ENCODE results near the gene SYVN1. TPM values are rescaled to one million over a fixed set of nuclear protein-coding genes. Genes with fewer than 3 reads are reported as not detected.

The SYVN1 gene
- total RNA-seq, 1 experiment from 2014 or later: 45.9 TPM

DNA sequence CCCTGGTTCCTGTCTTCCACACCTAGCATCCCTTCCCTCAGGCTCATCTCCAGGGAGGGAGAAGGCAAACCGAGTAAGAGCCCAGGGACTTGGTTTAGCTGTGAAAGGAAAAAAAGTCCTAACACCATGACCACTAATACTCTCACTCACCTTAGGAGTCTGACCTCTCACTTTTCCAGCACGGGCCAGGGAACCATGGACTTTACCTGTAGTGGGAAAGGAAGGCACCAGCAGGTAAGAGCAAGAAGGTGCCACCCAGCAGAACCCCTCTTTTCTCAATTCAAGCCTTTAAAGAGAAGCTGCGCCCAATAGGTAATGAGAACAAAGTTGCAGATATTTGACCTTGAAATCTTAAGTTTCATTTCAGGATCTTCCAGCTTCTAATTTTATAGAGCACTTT lies 13.5 kb downstream of the SYVN1 start:
- ChIA-PET RAD21 (ENCODE audit: low non-redundant PET in 1 of 2, low total read pairs in 2 of 2, uncharacterized antibody in 2 of 2, unreplicated experiment in 2 of 2) (no interaction called here), CTCF (interaction anchor here (2.0 kb wide), 1 partner anchor 9 kb away, joined by 5 read pairs; the partner anchor contains the start of gene TM7SF2), POLR2A (interaction anchor here (2.9 kb wide), 1 partner anchor 14 kb away, joined by 52 read pairs; the partner anchor contains the start of gene SYVN1)
- ATAC-seq: no peak
- peak overlapping the region; percentile 94 for H3K27ac ChIP-seq (ENCODE audit: low read depth, low read length)
- no peaks in the 10 kb centered on the region for H3K9me2 ChIP-seq (ENCODE audit: insufficient read depth)
- H3K79me2 ChIP-seq (ENCODE audit: insufficient read depth, low read length): peaks cover 74% of the 10 kb centered on the region
- H3K9me3 ChIP-seq (ENCODE audit: control insufficient read depth in 1 of 2, insufficient read depth in 1 of 2, low read depth in 1 of 2, low read length in 2 of 2): no peaks in the 10 kb centered on the region
- no peak for DNase-seq (ENCODE audit: low read depth, low spot score)
- H3K36me3 ChIP-seq (ENCODE audit: control insufficient read depth in 1 of 2, insufficient read depth in 2 of 2, low read length in 2 of 2): peaks cover 21 to 51% of the 10 kb centered on the region in 2 experiments
- H2AFZ ChIP-seq (ENCODE audit: low read depth, low read length, poor library complexity, severe bottlenecking): no peak overlapping the region
- H3K9ac ChIP-seq (ENCODE audit: low read length): peak overlapping the region; percentile 93
- H3K4me2 ChIP-seq (ENCODE audit: low read length): peak overlapping the region; percentile 91
- no TSS peak for BruUV-seq (replicated peaks)
- TF ChIP-seq FOSL1 (IDR thresholded peaks at IDR 0.05; ENCODE audit: low read depth) (no peak), SP1 (IDR thresholded peaks at IDR 0.05; ENCODE audit: low read depth) (no peak), CTCF (IDR thresholded peaks at IDR 0.05 in 2 of 3, conservative IDR thresholded peaks at IDR 0.05 in 1 of 3; ENCODE audit: borderline replicate concordance in 1 of 3, insufficient read depth in 1 of 3, low read depth in 2 of 3, low read length in 2 of 3) (no peak), REST (IDR thresholded peaks at IDR 0.05; ENCODE audit: low read depth) (no peak), CBX3 (IDR thresholded peaks at IDR 0.05; ENCODE audit: low read depth) (no peak), JUND (IDR thresholded peaks at IDR 0.05) (no peak), TCF7L2 (IDR thresholded peaks at IDR 0.05; ENCODE audit: borderline replicate concordance, extremely low read depth, insufficient read depth, insufficient read length) (no peak), YY1 (IDR thresholded peaks at IDR 0.05; ENCODE audit: extremely low read depth, insufficient replicate concordance, low read depth, low read length) (no peak), POLR2AphosphoS5 (IDR thresholded peaks at IDR 0.05; ENCODE audit: low read depth, low read length) (no peak), EZH2phosphoT487 (IDR thresholded peaks at IDR 0.05; ENCODE audit: borderline replicate concordance) (no peak), SIN3A (IDR thresholded peaks at IDR 0.05; ENCODE audit: low read depth) (no peak), ZFX (IDR thresholded peaks at IDR 0.05) (no peak), EGR1 (IDR thresholded peaks at IDR 0.05; ENCODE audit: low read depth) (no peak), CEBPB (IDR thresholded peaks at IDR 0.05; ENCODE audit: low read depth) (no peak)
- TF ChIP-seq, protein P1, sequence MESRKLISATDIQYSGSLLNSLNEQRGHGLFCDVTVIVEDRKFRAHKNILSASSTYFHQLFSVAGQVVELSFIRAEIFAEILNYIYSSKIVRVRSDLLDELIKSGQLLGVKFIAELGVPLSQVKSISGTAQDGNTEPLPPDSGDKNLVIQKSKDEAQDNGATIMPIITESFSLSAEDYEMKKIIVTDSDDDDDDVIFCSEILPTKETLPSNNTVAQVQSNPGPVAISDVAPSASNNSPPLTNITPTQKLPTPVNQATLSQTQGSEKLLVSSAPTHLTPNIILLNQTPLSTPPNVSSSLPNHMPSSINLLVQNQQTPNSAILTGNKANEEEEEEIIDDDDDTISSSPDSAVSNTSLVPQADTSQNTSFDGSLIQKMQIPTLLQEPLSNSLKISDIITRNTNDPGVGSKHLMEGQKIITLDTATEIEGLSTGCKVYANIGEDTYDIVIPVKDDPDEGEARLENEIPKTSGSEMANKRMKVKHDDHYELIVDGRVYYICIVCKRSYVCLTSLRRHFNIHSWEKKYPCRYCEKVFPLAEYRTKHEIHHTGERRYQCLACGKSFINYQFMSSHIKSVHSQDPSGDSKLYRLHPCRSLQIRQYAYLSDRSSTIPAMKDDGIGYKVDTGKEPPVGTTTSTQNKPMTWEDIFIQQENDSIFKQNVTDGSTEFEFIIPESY (IDR thresholded peaks at IDR 0.05; ENCODE audit: extremely low read depth, insufficient replicate concordance, low read length): no peak
- TF ChIP-seq, protein P2, sequence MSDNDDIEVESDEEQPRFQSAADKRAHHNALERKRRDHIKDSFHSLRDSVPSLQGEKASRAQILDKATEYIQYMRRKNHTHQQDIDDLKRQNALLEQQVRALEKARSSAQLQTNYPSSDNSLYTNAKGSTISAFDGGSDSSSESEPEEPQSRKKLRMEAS (IDR thresholded peaks at IDR 0.05): no peak
- no peaks in the 10 kb centered on the region; the same call in 1 of the 2 replicates for H4K20me1 ChIP-seq (ENCODE audit: insufficient read depth)
- intact Hi-C loops (cut with micrococcal nuclease): no loop called here
- H3K4me1 ChIP-seq (ENCODE audit: control insufficient read depth in 1 of 2, insufficient read depth in 2 of 2, low read length in 2 of 2): peaks cover 16 to 32% of the 10 kb centered on the region in 2 experiments; a peak in 3 of 4 replicates
- H3K27me3 ChIP-seq (ENCODE audit: insufficient read depth, low read length): no peaks in the 10 kb centered on the region
- peak overlapping the region; percentile 72 to 91 for H3K4me3 ChIP-seq (replicated peaks in 1 of 2; ENCODE audit: low read depth in 1 of 2, low read length in 2 of 2)
